Thoracic aorta (tissue), 2 donors: ENCODE results near the gene ATP8B3. TPM values are rescaled to one million over a fixed set of nuclear protein-coding genes. Genes with fewer than 3 reads are reported as not detected.

Experiments used
- ATAC-seq: fragments of 150-250 bp; one replicate; pipeline ENCODE4 v1.8.0; 2017; ENCODE audit warnings: low read depth; ENCODE audit not compliant: insufficient number of reproducible peaks, low FRiP score
- DNase-seq: peaks from one replicate; pipeline ENCODE4 v3.0.0-alpha.2; 2020; ENCODE audit warnings: low spot score
- H3K27ac ChIP-seq, 2 donors: fragments of 200-600 bp; sonication (generic); 1 replicate in 1 of 2; 2 replicates in 1 of 2; pipeline ENCODE4 v1.5.1; 2016; ENCODE audit warnings: mild to moderate bottlenecking in 2 of 2, moderate library complexity in 2 of 2
- H3K27me3 ChIP-seq: fragments of 200-600 bp; sonication (generic); replicated peaks from 2 replicates; pipeline ENCODE4 v1.6.0; 2016; ENCODE audit warnings: mild to moderate bottlenecking; ENCODE audit not compliant: insufficient read depth
- H3K36me3 ChIP-seq: fragments of 200-600 bp; sonication (generic); one replicate; pipeline ENCODE4 v1.5.1; 2016
- H3K4me1 ChIP-seq, 2 donors: fragments of 200-600 bp; sonication (generic); 1 replicate in 1 of 2; 2 replicates in 1 of 2; pipeline versions ENCODE4 v1.5.1 to v1.6.0; 2016; ENCODE audit warnings: low read depth in 2 of 2, mild to moderate bottlenecking in 1 of 2; ENCODE audit not compliant: control insufficient read depth in 1 of 2
- H3K4me3 ChIP-seq: fragments of 200-600 bp; sonication (generic); 2 replicates; pipeline ENCODE4 v1.5.1; 2016; ENCODE audit warnings: mild to moderate bottlenecking
- H3K9me3 ChIP-seq: fragments of 200-600 bp; sonication (generic); 2 replicates; pipeline ENCODE4 v1.5.1; 2016
- total RNA-seq, 2 donors: library from RNA; depleted of rRNA; stranded (reverse); fragments of >200 nt; gene quantifications; one replicate each; pipeline versions ENCODE4 v1.1.0 to v1.2.3, GENCODE V29; 2016
- TF ChIP-seq, protein P1 (sequence below): fragments of 200-600 bp; sonication (generic); IDR thresholded peaks from one replicate; pipeline ENCODE4 v1.5.1; 2019; ENCODE audit warnings: antibody characterized with exemption

ATP8B3 gene
- total RNA-seq, 2 donors from 2014 or later: 0.21 to 1.4 TPM

DNA sequence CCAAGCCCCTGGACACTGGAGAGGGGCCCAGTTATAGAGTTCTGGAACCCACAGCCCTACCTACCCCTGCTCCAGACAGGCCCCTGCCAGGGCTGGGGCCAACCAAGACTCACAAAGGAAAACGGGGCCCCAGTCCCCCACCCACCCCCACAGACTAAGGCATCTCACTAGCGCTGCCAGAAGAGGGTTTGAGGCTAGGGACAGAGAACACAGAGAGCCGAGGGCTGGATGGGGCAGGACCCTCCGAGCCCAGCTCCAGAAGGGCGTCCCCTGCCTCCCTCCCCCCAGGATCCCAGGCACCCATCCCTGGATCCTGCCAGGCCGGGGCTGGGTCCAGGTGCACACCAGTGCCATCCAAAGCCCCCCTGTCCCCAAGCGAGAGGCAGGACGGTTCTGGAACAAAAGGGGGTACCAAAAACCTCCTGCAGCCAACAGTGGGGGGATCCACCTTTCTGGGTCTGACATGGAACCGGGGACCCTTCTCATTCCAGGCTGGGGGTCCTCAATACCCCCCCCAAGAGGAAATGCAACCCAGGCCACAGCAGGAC is 40.6 kb upstream of the ATP8B3 start:
- ATAC-seq (no peak), DNase-seq (no peak)
- Histone ChIP-seq H3K9me3 (no peaks in the 10 kb centered on the region), H3K36me3 (no peaks in the 10 kb centered on the region), H3K27me3 (no peaks in the 10 kb centered on the region), H3K4me3 (no peak overlapping the region), H3K4me1 (peaks cover 21 to 34% of the 10 kb centered on the region in 2 donors), H3K27ac (no peak overlapping the region)
- TF ChIP-seq, protein P1, sequence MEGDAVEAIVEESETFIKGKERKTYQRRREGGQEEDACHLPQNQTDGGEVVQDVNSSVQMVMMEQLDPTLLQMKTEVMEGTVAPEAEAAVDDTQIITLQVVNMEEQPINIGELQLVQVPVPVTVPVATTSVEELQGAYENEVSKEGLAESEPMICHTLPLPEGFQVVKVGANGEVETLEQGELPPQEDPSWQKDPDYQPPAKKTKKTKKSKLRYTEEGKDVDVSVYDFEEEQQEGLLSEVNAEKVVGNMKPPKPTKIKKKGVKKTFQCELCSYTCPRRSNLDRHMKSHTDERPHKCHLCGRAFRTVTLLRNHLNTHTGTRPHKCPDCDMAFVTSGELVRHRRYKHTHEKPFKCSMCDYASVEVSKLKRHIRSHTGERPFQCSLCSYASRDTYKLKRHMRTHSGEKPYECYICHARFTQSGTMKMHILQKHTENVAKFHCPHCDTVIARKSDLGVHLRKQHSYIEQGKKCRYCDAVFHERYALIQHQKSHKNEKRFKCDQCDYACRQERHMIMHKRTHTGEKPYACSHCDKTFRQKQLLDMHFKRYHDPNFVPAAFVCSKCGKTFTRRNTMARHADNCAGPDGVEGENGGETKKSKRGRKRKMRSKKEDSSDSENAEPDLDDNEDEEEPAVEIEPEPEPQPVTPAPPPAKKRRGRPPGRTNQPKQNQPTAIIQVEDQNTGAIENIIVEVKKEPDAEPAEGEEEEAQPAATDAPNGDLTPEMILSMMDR: no peak

DNA sequence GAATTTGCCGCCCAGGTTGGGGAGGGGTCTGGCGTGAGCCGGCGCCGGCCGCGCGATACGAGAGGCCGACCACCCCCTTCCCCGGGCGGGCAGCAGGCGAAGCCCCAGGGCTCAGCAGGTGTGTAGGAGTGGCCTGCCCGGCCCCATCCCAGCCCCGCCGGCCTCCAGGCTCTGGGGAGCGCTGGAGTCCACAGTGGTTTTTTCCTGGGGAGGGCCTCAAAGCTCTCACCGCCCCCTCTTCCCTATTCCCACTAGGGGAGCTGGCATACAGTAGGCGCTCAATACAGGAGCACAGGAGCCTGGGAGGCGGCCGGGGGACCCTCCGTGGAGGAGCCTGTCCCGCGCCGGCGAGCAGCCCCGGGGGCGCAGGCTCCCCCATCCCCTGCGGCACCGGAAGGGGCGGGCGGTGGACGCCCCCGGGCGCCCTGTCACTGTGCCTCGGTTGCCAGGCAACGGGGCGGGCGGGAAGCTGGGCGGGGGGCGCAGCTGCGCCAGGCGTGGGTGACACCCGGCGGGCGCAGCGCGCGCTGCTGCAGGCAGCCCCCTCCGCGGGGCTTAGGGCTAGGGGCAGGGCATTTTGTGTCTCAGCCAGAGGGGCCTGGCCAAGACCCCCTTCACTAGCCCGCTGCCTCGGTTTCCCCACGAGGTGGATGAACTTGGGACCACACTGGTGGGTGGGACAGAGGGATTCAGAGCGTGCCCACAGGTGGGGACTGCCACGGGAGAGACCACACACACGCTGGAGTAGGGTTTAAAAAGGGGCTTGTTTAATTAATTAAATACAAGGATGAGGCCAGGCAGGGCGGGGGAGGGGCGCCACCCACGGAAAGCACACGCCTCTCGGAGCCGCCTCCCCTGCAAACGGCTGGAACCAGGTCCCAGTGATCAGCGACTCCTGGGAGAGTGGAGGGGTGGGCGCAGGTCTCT is 39.8 kb upstream of the ATP8B3 start:
- DNase-seq: no peak
- ATAC-seq: no peak
- Histone ChIP-seq H3K4me1 (peaks cover 22 to 34% of the 10 kb centered on the region in 2 donors), H3K9me3 (no peaks in the 10 kb centered on the region), H3K27ac (no peak overlapping the region), H3K27me3 (no peaks in the 10 kb centered on the region), H3K36me3 (no peaks in the 10 kb centered on the region), H3K4me3 (no peak overlapping the region)
- TF ChIP-seq, protein P1: no peak

DNA sequence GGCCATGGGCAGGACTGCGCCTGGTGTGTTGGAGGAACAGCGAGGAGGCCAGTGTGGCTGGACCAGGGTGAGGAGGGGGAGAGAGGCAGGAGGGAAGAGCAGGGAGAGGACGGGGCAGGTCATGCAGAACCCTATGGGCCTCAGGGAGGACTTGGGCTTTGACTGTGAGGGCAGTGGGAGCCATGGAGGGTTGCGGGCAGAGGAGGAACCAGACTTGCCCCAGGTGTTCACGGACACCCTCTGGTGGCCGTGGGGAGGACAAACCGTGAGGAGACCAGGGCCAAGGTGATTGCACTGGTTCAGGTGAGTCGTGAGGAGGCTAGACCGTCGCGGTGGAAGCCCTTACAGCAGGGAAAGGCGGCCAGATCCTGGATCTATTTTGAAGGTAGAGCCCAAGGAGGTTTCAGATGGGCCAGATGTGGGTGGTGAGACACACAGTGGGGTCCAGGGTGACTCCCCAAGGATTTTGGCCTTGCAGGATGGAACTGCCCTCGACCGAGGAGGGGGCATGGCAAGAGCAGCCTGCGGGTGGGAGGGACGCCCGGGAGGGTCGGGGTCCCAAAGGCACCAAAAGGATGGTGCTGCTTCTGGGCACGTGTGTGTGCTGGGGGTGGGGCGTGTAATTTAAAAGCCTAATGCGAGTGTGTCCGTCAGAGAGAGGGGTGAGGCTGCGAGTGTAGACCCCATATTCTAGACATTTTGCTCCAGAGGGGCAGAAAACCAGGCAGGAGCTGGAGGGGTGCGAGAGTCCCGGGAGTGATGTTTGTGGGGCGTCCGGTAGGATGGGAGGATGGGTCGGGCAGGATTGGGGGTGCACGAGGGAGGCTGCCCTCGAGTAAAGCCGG is 39.0 kb upstream of the ATP8B3 start:
- Histone ChIP-seq H3K27ac (no peak overlapping the region), H3K36me3 (no peaks in the 10 kb centered on the region), H3K4me3 (no peak overlapping the region), H3K27me3 (no peaks in the 10 kb centered on the region), H3K9me3 (no peaks in the 10 kb centered on the region), H3K4me1 (peaks cover 30 to 36% of the 10 kb centered on the region in 2 donors)
- no peak for DNase-seq
- TF ChIP-seq, protein P1: no peak
- ATAC-seq: no peak

DNA sequence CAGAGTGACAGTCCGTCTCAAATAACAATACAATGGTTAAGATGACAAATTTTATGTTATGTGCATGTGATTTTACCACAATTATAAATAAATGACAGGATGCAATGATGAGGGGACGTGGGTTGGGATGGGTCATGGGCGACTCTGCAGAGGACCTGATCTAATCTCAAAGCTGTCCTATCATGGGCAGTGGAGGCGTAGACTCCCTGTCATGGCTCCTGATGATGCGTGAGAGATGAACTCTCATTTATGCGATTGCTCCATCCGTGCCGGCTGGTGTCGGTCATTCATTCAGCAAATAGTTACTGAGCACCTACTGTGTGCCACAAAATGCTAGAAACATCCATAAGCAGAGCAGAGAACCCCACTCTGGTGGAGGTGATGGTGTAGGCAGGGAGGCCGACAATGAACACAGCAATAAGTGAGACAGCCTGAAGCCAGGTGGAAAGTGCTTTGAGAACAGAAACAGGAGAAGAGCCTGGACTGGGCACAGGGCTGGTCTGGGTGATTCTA is 37.9 kb upstream of the ATP8B3 start:
- H3K27me3 ChIP-seq: no peaks in the 10 kb centered on the region
- peaks cover 24 to 39% of the 10 kb centered on the region in 2 donors for H3K4me1 ChIP-seq
- no peak overlapping the region for H3K27ac ChIP-seq
- TF ChIP-seq, protein P1: no peak
- no peak overlapping the region for H3K4me3 ChIP-seq
- H3K9me3 ChIP-seq: no peaks in the 10 kb centered on the region
- DNase-seq (no peak), ATAC-seq (no peak)
- no peaks in the 10 kb centered on the region for H3K36me3 ChIP-seq

DNA sequence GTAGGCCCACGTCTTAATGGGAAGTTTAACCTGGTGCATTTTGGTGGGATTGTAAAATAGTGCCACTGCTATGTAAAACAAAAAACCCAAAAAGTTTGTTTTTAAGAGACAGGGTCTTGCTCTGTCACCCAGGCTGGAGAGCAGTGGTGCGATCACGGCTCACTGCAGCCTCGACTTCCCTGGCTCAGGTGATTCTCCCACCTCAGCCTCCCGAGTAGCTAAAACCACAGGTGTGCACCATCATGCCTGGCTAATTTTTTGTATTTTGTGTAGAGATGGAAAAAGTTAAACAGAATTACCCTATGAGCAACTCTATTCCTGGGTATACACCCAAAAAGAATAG is 37.0 kb upstream of the ATP8B3 start:
- TF ChIP-seq, protein P1: no peak
- H3K9me3 ChIP-seq: no peaks in the 10 kb centered on the region
- no peak overlapping the region for H3K4me3 ChIP-seq
- no peaks in the 10 kb centered on the region for H3K27me3 ChIP-seq
- no peak overlapping the region for H3K27ac ChIP-seq
- DNase-seq (no peak), ATAC-seq (no peak)
- H3K36me3 ChIP-seq: no peaks in the 10 kb centered on the region
- peaks cover 28 to 42% of the 10 kb centered on the region in 2 donors for H3K4me1 ChIP-seq
